OCI-LY7 (cell line): ENCODE data around the gene CDK5R1. TPM values are rescaled to one million over a fixed set of nuclear protein-coding genes. Genes with fewer than 3 reads are reported as not detected.
A peak's percentile ranks its signal among the peaks of the same experiment; 100 is the strongest.

ENCODE experiments used
- BruUV-seq: library from RNA; stranded (reverse); fragments of 400-500 nt; replicated peaks from 2 replicates; lab custom pipeline; 2021; lab: Mats Ljungman, UMichigan
- CTCF ChIA-PET: fragments of 300-600 bp; sonication (Branson Sonifier 250); formaldehyde crosslinking; loops from one replicate; lab custom pipeline; 2022; ENCODE audit warnings: antibody characterized with exemption; ENCODE audit not compliant: unreplicated experiment; lab: Charles Lee
- POLR2A ChIA-PET: fragments of 300-600 bp; sonication (Branson Sonifier 250); formaldehyde crosslinking; loops from one replicate; lab custom pipeline; 2022; ENCODE audit warnings: antibody characterized with exemption; lab: Charles Lee
- DNase-seq: peaks from one replicate; pipeline ENCODE4 v3.0.0-alpha.2; 2015; ENCODE audit warnings: low spot score
- H2AFZ ChIP-seq: fragments of 200-600 bp; sonication (generic), shearing (Covaris generic); 2 replicates; pipeline ENCODE4 v1.6.1; 2014; ENCODE audit warnings: mild to moderate bottlenecking, antibody characterized with exemption, low read length, moderate library complexity
- H3K27ac ChIP-seq: fragments of 200-600 bp; sonication (generic); 2 replicates; pipeline ENCODE4 v1.5.1; 2014; ENCODE audit warnings: mixed run types, low read depth, mild to moderate bottlenecking, moderate library complexity, low read length, inconsistent platforms; ENCODE audit not compliant: poor library complexity, severe bottlenecking
- H3K36me3 ChIP-seq: fragments of 200-600 bp; sonication (generic); 2 replicates; pipeline ENCODE4 v1.6.1; 2014; ENCODE audit warnings: mild to moderate bottlenecking, antibody characterized with exemption, low read length, moderate library complexity, mixed read lengths; ENCODE audit not compliant: insufficient read depth
- H3K4me1 ChIP-seq: fragments of 200-600 bp; sonication (generic); 2 replicates; pipeline ENCODE4 v1.5.1; 2014; ENCODE audit warnings: mild to moderate bottlenecking, low read length; ENCODE audit not compliant: insufficient read depth, poor library complexity, severe bottlenecking
- H3K4me2 ChIP-seq: fragments of 200-600 bp; sonication (generic); 2 replicates; pipeline ENCODE4 v1.6.1; 2014; ENCODE audit warnings: mild to moderate bottlenecking, low read length
- H3K4me3 ChIP-seq: fragments of 200-600 bp; sonication (generic); 2 replicates; pipeline ENCODE4 v1.5.1; 2014; ENCODE audit warnings: mild to moderate bottlenecking, low read depth, low read length; ENCODE audit not compliant: poor library complexity, severe bottlenecking
- H3K79me2 ChIP-seq: fragments of 200-600 bp; sonication (generic); 2 replicates; pipeline ENCODE4 v1.6.1; 2016; ENCODE audit warnings: low read depth, mild to moderate bottlenecking, low read length, moderate library complexity, mixed read lengths; ENCODE audit not compliant: insufficient read depth
- H3K9me2 ChIP-seq: fragments of 200-600 bp; sonication (generic); 2 replicates; pipeline ENCODE4 v1.6.1; 2016; ENCODE audit warnings: mild to moderate bottlenecking, low read length, mixed read lengths; ENCODE audit not compliant: insufficient read depth
- H3K9me3 ChIP-seq: fragments of 200-600 bp; sonication (generic); 2 replicates; pipeline ENCODE4 v1.6.1; 2014; ENCODE audit warnings: mild to moderate bottlenecking, mixed run types, low read length, mixed read lengths
- H4K20me1 ChIP-seq: fragments of 200-600 bp; sonication (generic); 2 replicates; pipeline ENCODE4 v1.6.1; 2014; ENCODE audit warnings: mild to moderate bottlenecking, antibody characterized with exemption, low read length, moderate library complexity, mixed read lengths; ENCODE audit not compliant: insufficient read depth
- EZH2phosphoT487 ChIP-seq: fragments of 200-600 bp; sonication (generic); IDR thresholded peaks from 2 replicates; pipeline ENCODE4 v1.6.1; 2018; ENCODE audit warnings: low read depth, borderline replicate concordance, mild to moderate bottlenecking, mixed run types, antibody characterized with exemption, low read length, moderate library complexity, mixed read lengths
- intact Hi-C: fragments of 100-400 bp; cut with micrococcal nuclease; formaldehyde crosslinking; loops from one replicate; pipeline ENCODE4 v1.10.0; 2022; ENCODE audit not compliant: unreplicated experiment
- total RNA-seq, 2 experiments: library from RNA; depleted of rRNA in 1 of 2; stranded (reverse); fragments of >200 nt in 1 of 2; shearing (Covaris generic) in 1 of 2; gene quantifications; 2 replicates each; pipeline ENCODE4 v1.2.3, GENCODE V29; 2014 to 2022
- TF ChIP-seq, protein P1 (sequence below): fragments of 200-600 bp; sonication (generic); conservative IDR thresholded peaks from 2 replicates; pipeline ENCODE4 v1.5.1; 2014; ENCODE audit warnings: mild to moderate bottlenecking, antibody characterized with exemption, low read length, moderate library complexity, mixed read lengths

Gene CDK5R1
- total RNA-seq, 2 experiments from 2014 or later = 1.3 to 2.2 TPM

DNA sequence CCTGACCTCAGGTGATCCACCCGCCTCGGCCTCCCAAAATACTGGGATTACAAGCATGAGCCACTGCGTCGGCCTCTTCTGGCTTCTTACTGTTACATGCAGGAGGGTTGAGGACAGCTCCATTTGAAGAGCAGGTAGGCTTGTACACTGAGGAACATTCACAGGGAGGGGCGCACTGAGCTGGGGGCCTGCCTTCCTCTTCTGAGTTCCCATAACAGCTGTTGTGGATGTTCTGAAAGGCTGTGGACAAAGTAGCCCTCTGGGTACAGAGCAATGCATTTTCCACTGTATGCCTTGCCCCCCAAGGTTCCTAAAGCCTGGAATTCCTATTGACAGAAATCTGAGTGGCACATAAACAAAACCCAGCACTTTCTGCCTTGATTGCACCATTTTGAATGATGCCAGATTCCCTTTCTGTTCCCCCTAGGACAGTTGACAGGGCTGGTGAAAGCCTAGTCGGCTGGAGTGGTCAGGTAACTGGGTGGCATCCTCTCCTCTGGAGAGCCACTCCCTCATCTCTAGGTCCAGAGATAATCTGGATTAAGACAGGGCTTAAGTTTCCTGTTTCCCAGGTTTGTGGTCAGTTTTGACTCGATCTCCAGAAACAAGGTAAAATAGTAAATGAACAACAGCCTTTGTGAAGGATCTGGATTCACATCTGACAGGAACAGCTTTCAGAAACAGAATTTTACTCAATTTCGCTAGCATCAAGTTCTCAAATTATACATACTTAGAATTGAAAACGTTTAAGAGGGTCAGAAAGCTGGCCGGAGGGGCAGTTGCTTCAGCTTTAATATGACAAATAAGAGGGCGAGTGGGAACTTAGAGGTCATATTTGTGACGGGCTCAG, 1.3 kb upstream of the CDK5R1 start:
- TF ChIP-seq, protein P1, sequence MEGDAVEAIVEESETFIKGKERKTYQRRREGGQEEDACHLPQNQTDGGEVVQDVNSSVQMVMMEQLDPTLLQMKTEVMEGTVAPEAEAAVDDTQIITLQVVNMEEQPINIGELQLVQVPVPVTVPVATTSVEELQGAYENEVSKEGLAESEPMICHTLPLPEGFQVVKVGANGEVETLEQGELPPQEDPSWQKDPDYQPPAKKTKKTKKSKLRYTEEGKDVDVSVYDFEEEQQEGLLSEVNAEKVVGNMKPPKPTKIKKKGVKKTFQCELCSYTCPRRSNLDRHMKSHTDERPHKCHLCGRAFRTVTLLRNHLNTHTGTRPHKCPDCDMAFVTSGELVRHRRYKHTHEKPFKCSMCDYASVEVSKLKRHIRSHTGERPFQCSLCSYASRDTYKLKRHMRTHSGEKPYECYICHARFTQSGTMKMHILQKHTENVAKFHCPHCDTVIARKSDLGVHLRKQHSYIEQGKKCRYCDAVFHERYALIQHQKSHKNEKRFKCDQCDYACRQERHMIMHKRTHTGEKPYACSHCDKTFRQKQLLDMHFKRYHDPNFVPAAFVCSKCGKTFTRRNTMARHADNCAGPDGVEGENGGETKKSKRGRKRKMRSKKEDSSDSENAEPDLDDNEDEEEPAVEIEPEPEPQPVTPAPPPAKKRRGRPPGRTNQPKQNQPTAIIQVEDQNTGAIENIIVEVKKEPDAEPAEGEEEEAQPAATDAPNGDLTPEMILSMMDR = no peak
- TF ChIP-seq EZH2phosphoT487 = no peak
- H3K79me2 ChIP-seq = no peaks in the 10 kb centered on the region
- CTCF ChIA-PET = no interaction called here
- peaks cover 24% of the 10 kb centered on the region for H3K36me3 ChIP-seq
- no peak overlapping the region for H3K27ac ChIP-seq
- peak overlapping the region; percentile 55; the same call in 1 of the 2 replicates for H2AFZ ChIP-seq
- peak overlapping the region; percentile 54 for H3K4me2 ChIP-seq
- POLR2A ChIA-PET = interaction anchor here (1.3 kb wide), 1 partner anchor 18 kb away, joined by 3 read pairs; no protein-coding TSS in a partner anchor
- DNase-seq = no peak
- H3K4me3 ChIP-seq = peak overlapping the region; percentile 64
- BruUV-seq = no TSS peak
- H3K9me2 ChIP-seq = no peaks in the 10 kb centered on the region
- intact Hi-C loops = loop anchor here (2.0 kb wide), 1 partner anchor 33 kb away; no protein-coding TSS in a partner anchor
- peaks cover 37% of the 10 kb centered on the region for H3K4me1 ChIP-seq
- H3K9me3 ChIP-seq = no peaks in the 10 kb centered on the region
- H4K20me1 ChIP-seq = 0 out of 2 replicates have a peak, but pooled peaks cover 3% of the 10 kb centered on the region

DNA sequence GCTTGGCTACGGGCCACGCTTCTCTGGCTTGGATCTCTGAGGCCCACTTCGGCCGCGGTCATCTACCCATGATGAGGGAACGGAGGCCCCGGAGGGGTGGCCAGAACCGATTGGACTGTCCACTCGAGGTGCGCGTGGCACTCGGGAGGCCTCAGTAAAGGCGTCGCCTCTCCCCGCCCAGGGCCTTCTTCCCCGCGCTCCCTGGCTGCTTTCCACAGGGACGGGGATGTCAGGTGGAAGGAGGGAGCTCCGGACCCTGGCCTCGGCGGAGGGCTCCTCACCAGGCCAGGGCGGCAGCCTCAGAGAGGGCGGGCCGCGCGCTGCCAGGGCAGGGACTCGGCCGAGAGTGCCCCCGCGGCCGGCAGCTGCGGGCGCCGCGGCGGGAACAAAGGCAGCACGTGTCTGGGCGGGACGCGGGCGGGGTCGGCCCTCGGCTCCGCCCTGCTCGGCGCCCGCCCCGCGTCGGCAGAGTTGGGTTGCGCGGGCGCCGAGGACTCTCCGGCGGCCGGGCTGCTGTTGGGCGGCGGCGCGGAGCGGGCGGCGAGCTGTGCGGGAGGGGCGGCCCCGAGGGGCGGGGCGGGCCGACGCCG, 587 bp upstream of the CDK5R1 start:
- intact Hi-C loops = loop anchor here (2.0 kb wide), 1 partner anchor 33 kb away; no protein-coding TSS in a partner anchor
- H3K4me2 ChIP-seq = peak overlapping the region; percentile 54
- no peaks in the 10 kb centered on the region for H3K9me2 ChIP-seq
- 0 out of 2 replicates have a peak, but pooled peaks cover 3% of the 10 kb centered on the region for H4K20me1 ChIP-seq
- H2AFZ ChIP-seq = peak overlapping the region; percentile 55; the same call in 1 of the 2 replicates
- H3K79me2 ChIP-seq = no peaks in the 10 kb centered on the region
- peaks cover 36% of the 10 kb centered on the region for H3K4me1 ChIP-seq
- no peak for TF ChIP-seq EZH2phosphoT487
- TF ChIP-seq, protein P1 = no peak
- peaks cover 18% of the 10 kb centered on the region for H3K36me3 ChIP-seq
- ChIA-PET POLR2A (interaction anchor here (1.3 kb wide), 1 partner anchor 17 kb away, joined by 3 read pairs; no protein-coding TSS in a partner anchor), CTCF (no interaction called here)
- peak overlapping the region; percentile 64 for H3K4me3 ChIP-seq
- peak; percentile 77 for DNase-seq
- H3K27ac ChIP-seq = no peak overlapping the region
- H3K9me3 ChIP-seq = no peaks in the 10 kb centered on the region
- BruUV-seq = no TSS peak
